Kidney glomerular epithelial cell (primary cell): ENCODE results near the gene MOAP1.
"Not testable (repeated sequence)": the region's sequence is repeated elsewhere in the genome, so short reads cannot be mapped to it uniquely, and the experiment has no call there.

Source experiments
- DNase-seq: peaks from one replicate; lab custom pipeline; 2025; lab: John Stamatoyannopoulos, UW

MOAP1 gene

GRCh38 chr14:93183596-93184317 is 940 bp downstream of the MOAP1 start:
- no peak for DNase-seq

GRCh38 chr14:93175492-93175891 is 9.2 kb downstream of the MOAP1 start:
- DNase-seq = no peak

- DNase-seq = not testable (repeated sequence)
Measured at GRCh38 chr14:93174731-93175130, 10.0 kb downstream of the MOAP1 start.

GRCh38 chr14:93173943-93174395 is 10.7 kb downstream of the MOAP1 start:
- DNase-seq = peak; percentile 44

- DNase-seq = no peak
Measured at GRCh38 chr14:93171376-93171775, 13.3 kb downstream of the MOAP1 start.

- DNase-seq = not testable (repeated sequence)
Measured at GRCh38 chr14:93170141-93170540, 14.6 kb downstream of the MOAP1 start.

- DNase-seq = not testable (repeated sequence)
Measured at GRCh38 chr14:93169619-93170018, 15.1 kb downstream of the MOAP1 start.

GRCh38 chr14:93168610-93169009 is 16.1 kb downstream of the MOAP1 start:
- DNase-seq = not testable (repeated sequence)

- peak; percentile 58 for DNase-seq
Measured at GRCh38 chr14:93165271-93166265, 19.1 kb downstream of the MOAP1 start.

GRCh38 chr14:93163564-93163963 is 21.1 kb downstream of the MOAP1 start:
- no peak for DNase-seq

- no peak for DNase-seq
Measured at GRCh38 chr14:93161411-93161940, 23.2 kb downstream of the MOAP1 start.

GRCh38 chr14:93160353-93160801 is 24.3 kb downstream of the MOAP1 start:
- DNase-seq = no peak

- not testable (repeated sequence) for DNase-seq
Measured at GRCh38 chr14:93159625-93160352, 24.9 kb downstream of the MOAP1 start.

GRCh38 chr14:93158349-93158748 is 26.3 kb downstream of the MOAP1 start:
- not testable (repeated sequence) for DNase-seq

GRCh38 chr14:93156693-93157369 is 27.9 kb downstream of the MOAP1 start:
- no peak for DNase-seq

- no peak for DNase-seq
Measured at GRCh38 chr14:93155667-93156066, 29.0 kb downstream of the MOAP1 start.

GRCh38 chr14:93153121-93153520 is 31.6 kb downstream of the MOAP1 start:
- no peak for DNase-seq

GRCh38 chr14:93150227-93151208 is 34.2 kb downstream of the MOAP1 start:
- DNase-seq = no peak

GRCh38 chr14:93148979-93149378 is 35.7 kb downstream of the MOAP1 start:
- DNase-seq = no peak

GRCh38 chr14:93146119-93146518 is 38.6 kb downstream of the MOAP1 start:
- no peak for DNase-seq
